ENCODE results near the gene ADGRD1.

DNA sequence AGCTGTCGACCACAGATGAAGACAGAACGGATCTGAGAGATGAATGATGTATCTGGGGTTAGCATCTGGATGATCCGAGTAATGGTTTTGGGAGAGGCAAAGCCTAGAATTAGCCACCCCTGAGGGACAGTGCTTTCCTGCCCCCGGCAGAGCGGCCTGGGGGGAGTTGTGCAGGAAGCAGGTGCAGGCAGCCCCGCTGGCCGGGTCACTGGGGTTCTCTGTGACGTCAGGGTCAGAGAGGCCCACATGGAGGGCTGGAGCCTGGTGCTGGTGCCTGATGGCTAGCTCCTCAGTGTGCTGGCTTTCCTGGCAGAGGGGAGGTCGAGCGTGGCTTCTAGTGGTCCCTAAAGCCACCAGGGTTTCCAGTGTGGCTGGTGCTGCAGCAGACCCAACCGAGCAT lies 70.3 kb downstream of the ADGRD1 start:
- no peak for TF ChIP-seq POLR2A (IDR thresholded peaks at IDR 0.05)
- TF ChIP-seq, protein P1, sequence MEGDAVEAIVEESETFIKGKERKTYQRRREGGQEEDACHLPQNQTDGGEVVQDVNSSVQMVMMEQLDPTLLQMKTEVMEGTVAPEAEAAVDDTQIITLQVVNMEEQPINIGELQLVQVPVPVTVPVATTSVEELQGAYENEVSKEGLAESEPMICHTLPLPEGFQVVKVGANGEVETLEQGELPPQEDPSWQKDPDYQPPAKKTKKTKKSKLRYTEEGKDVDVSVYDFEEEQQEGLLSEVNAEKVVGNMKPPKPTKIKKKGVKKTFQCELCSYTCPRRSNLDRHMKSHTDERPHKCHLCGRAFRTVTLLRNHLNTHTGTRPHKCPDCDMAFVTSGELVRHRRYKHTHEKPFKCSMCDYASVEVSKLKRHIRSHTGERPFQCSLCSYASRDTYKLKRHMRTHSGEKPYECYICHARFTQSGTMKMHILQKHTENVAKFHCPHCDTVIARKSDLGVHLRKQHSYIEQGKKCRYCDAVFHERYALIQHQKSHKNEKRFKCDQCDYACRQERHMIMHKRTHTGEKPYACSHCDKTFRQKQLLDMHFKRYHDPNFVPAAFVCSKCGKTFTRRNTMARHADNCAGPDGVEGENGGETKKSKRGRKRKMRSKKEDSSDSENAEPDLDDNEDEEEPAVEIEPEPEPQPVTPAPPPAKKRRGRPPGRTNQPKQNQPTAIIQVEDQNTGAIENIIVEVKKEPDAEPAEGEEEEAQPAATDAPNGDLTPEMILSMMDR (IDR thresholded peaks at IDR 0.05): no peak

Data from breast epithelium (tissue), 3 donors.